NCI-H1417 treated with DMSO at 0.1 percent for 48 hours (cell line): ENCODE measurements around the gene LHFPL2.

Source experiments
- DNase-seq: peaks from one replicate; lab custom pipeline; 2025; lab: John Stamatoyannopoulos, UW

The LHFPL2 gene

GRCh38 chr5:78543916-78544315 is 104.7 kb downstream of the LHFPL2 start:
- DNase-seq = no peak

- no peak for DNase-seq
Measured at GRCh38 chr5:78543292-78543691, 105.3 kb downstream of the LHFPL2 start.

- DNase-seq = no peak
Measured at GRCh38 chr5:78542321-78542840, 106.2 kb downstream of the LHFPL2 start.

GRCh38 chr5:78541086-78541654 is 107.4 kb downstream of the LHFPL2 start:
- DNase-seq = no peak

- no peak for DNase-seq
Measured at GRCh38 chr5:78540335-78541085, 108.1 kb downstream of the LHFPL2 start.

- DNase-seq = no peak
Measured at GRCh38 chr5:78538240-78538850, 110.2 kb downstream of the LHFPL2 start.

GRCh38 chr5:78537821-78538220 is 110.8 kb downstream of the LHFPL2 start:
- DNase-seq = no peak

GRCh38 chr5:78537411-78537810 is 111.2 kb downstream of the LHFPL2 start:
- DNase-seq = no peak

GRCh38 chr5:78536661-78537196 is 111.8 kb downstream of the LHFPL2 start:
- DNase-seq = no peak

- DNase-seq = no peak
Measured at GRCh38 chr5:78534905-78535200, 113.7 kb downstream of the LHFPL2 start.

GRCh38 chr5:78534148-78534904 is 114.2 kb downstream of the LHFPL2 start:
- DNase-seq = no peak

- DNase-seq = no peak
Measured at GRCh38 chr5:78533356-78533755, 115.2 kb downstream of the LHFPL2 start.

GRCh38 chr5:78530342-78531096 is 118.1 kb downstream of the LHFPL2 start:
- no peak for DNase-seq

- no peak for DNase-seq
Measured at GRCh38 chr5:78527925-78528324, 120.6 kb downstream of the LHFPL2 start.

- no peak for DNase-seq
Measured at GRCh38 chr5:78527054-78527859, 121.3 kb downstream of the LHFPL2 start.

- DNase-seq = no peak
Measured at GRCh38 chr5:78526049-78526525, 122.5 kb downstream of the LHFPL2 start.

- no peak for DNase-seq
Measured at GRCh38 chr5:78523314-78524193, 125.0 kb downstream of the LHFPL2 start.

- DNase-seq = no peak
Measured at GRCh38 chr5:78522476-78523260, 125.9 kb downstream of the LHFPL2 start.

- DNase-seq = no peak
Measured at GRCh38 chr5:78521455-78521854, 127.1 kb downstream of the LHFPL2 start.
